Colonic mucosa (tissue), 4 donors: ENCODE measurements around the gene TMCC2. TPM values are rescaled to one million over a fixed set of nuclear protein-coding genes. Genes with fewer than 3 reads are reported as not detected.

Experiments
- DNase-seq: peaks from one replicate; pipeline ENCODE4 v3.0.0-alpha.2; 2020
- H3K27ac ChIP-seq: fragments of 200-600 bp; one replicate; pipeline ENCODE4 v1.8.0; 2021
- H3K27me3 ChIP-seq: fragments of 200-600 bp; one replicate; pipeline ENCODE4 v1.8.0; 2021
- H3K36me3 ChIP-seq: fragments of 200-600 bp; one replicate; pipeline ENCODE4 v1.8.0; 2021
- H3K4me1 ChIP-seq: fragments of 200-600 bp; one replicate; pipeline ENCODE4 v1.8.0; 2021; ENCODE audit warnings: mild to moderate bottlenecking
- H3K4me3 ChIP-seq: fragments of 200-600 bp; one replicate; pipeline ENCODE4 v1.8.0; 2021
- H3K9ac ChIP-seq, 2 donors: one replicate each; pipeline ENCODE4 v1.7.0; 2013; ENCODE audit warnings: control low read depth in 2 of 2, low read depth in 2 of 2, low read length in 2 of 2
- H3K9me3 ChIP-seq: fragments of 200-600 bp; one replicate; pipeline ENCODE4 v1.8.0; 2021
- intact Hi-C: fragments of 100-400 bp; cut with DNase I; formaldehyde crosslinking; loops from one replicate; pipeline ENCODE4 v1.14.1; 2022
- total RNA-seq, 2 donors: library from RNA; stranded (reverse); fragmentation: NEBNext Ultra II Directional in 1 of 2; extraction: Animal tissue kit (Norgen Biotek cat#: 25700) in 1 of 2; gene quantifications; one replicate each; pipeline ENCODE4 v1.2.1, GENCODE V29; 2021
- TF ChIP-seq, protein P1 (sequence below): fragments of 200-600 bp; IDR thresholded peaks from one replicate; pipeline ENCODE4 v1.8.0; 2022; ENCODE audit warnings: antibody characterized with exemption, mild to moderate bottlenecking
- donor health status: healthy.
- donor health status: DM: no; HTN: no; CAD: no.
- donor health status: DM: no; HTN: no; CAD: no.

Gene TMCC2
- total RNA-seq, 2 donors from 2014 or later, result 0.25 to 0.88 TPM

DNA sequence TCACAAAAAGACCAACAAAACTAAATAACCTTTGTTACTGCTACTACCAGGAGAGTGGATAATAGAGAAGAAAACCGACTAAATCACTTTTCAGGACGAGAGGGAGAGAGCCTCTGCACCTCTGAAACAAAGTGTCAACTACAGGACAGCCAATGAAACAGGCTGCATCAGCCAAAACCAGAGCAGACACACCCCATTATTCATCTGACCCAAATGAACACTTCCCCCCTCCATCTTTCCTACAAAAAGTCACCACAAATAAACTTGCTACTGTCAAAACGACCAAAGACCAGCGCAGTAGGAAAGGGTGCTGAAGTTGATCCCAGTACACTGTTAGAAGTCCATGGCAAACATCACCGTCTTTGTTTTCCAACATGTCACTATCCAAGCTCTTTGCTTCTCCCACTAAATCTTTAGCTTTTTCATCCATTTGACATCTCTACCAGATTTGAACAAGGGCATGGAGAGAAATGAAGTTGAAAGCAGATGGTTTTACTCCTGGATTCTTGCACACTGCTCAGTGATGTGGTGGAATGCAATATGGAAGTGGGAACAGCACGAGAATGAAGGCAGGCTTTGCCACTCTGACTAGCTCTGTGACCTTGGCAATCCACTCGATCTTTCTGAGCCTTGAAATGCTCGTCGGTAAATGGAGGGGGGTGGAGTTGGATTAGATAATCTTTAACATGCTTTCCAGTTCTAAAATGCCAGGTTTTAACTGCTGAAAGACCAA, 36.7 kb upstream of the TMCC2 start:
- Histone ChIP-seq H3K4me1 (peaks cover 12% of the 10 kb centered on the region), H3K36me3 (no peaks in the 10 kb centered on the region), H3K9me3 (no peaks in the 10 kb centered on the region), H3K4me3 (no peak overlapping the region), H3K27ac (no peak overlapping the region), H3K27me3 (no peaks in the 10 kb centered on the region), H3K9ac (no peak overlapping the region)
- TF ChIP-seq, protein P1, sequence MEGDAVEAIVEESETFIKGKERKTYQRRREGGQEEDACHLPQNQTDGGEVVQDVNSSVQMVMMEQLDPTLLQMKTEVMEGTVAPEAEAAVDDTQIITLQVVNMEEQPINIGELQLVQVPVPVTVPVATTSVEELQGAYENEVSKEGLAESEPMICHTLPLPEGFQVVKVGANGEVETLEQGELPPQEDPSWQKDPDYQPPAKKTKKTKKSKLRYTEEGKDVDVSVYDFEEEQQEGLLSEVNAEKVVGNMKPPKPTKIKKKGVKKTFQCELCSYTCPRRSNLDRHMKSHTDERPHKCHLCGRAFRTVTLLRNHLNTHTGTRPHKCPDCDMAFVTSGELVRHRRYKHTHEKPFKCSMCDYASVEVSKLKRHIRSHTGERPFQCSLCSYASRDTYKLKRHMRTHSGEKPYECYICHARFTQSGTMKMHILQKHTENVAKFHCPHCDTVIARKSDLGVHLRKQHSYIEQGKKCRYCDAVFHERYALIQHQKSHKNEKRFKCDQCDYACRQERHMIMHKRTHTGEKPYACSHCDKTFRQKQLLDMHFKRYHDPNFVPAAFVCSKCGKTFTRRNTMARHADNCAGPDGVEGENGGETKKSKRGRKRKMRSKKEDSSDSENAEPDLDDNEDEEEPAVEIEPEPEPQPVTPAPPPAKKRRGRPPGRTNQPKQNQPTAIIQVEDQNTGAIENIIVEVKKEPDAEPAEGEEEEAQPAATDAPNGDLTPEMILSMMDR, result no peak
- intact Hi-C loops, result no loop called here
- peak; percentile 26 for DNase-seq

DNA sequence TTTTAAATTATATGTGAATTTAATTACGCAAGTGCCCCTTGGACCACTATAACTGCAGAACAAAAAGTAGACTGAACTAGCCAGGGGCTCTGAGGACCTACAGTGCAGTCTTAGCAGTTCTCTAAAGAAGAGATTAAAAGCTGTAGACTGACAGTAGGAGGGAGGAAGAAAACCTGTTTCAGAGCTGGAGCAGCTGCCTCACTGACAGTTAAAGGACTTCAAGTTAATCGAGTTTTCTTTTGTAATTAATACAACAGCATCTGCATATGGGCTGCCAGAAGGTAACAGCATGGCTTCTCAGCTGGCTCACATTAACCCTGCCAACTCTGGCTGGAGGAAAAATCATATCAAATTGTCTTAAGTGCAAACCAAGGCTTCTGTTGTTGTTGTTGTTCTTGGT, 36.1 kb upstream of the TMCC2 start:
- Histone ChIP-seq H3K4me1 (peaks cover 12% of the 10 kb centered on the region), H3K9me3 (no peaks in the 10 kb centered on the region), H3K9ac (no peak overlapping the region), H3K27ac (no peak overlapping the region), H3K4me3 (no peak overlapping the region), H3K27me3 (no peaks in the 10 kb centered on the region), H3K36me3 (no peaks in the 10 kb centered on the region)
- TF ChIP-seq, protein P1, result no peak
- DNase-seq, result no peak
- intact Hi-C loops, result no loop called here

DNA sequence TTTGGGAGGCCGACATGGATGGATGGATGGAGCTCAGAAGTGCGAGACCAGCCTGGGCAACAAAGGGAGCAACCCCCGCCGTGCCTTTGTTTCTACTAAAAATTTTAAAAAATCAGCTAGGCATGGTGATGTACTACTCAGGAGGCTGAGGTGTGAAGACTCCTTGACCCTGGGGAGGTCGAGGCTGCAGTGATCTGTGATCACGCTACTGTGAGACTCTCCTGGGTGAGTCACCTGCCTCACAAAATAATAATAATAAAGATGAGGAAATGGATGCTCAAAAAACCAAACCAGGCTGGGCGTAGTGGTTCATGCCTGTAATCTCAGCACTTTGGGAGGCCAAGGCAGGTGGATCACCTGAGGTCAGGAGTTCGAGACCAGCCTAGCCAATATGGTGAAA, 35.5 kb upstream of the TMCC2 start:
- Histone ChIP-seq H3K4me3 (no peak overlapping the region), H3K27ac (no peak overlapping the region), H3K36me3 (no peaks in the 10 kb centered on the region), H3K9ac (no peak overlapping the region), H3K27me3 (no peaks in the 10 kb centered on the region), H3K9me3 (no peaks in the 10 kb centered on the region), H3K4me1 (peaks cover 12% of the 10 kb centered on the region)
- TF ChIP-seq, protein P1, result no peak
- DNase-seq, result no peak
- intact Hi-C loops, result no loop called here

DNA sequence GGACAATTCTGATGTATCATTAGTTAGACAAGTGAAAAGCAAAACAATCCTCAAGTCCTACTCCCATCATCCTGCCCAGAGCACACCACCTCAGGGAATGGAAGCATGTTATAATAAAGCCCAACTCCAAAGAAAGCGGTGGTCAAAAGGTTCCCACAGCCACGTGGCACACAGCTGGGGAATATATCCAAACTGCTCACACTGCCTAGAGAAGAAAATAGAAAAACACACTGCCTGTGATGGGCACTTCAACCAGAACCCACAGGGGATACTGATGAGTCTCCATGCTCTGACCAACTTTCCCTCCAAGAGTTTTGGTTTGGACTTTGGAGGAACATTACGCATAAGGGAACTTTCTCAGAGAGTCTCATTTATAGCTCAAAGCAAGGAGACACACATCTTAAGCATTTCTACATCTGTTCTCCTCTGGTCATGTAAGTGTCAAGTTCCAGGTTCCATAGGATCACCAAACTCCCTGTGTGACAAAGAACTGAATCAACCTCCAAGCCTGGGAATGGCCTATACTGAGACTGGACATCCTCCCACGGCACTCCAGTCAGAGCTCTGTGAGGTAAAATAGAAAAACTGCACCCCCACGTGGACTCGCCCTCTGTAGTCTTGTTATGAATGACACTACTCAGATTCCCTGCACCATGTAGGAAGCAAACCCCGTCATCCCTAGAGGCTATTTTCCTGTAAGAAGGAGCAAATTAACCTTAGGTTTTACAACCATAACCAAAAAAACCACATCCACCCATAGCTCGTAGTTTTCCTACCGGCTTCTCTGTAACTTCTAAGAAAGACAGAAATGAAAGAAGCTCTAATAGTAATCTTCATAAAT, 28.4 kb upstream of the TMCC2 start:
- Histone ChIP-seq H3K27me3 (no peaks in the 10 kb centered on the region), H3K27ac (no peak overlapping the region), H3K9me3 (no peaks in the 10 kb centered on the region), H3K36me3 (no peaks in the 10 kb centered on the region), H3K4me3 (no peak overlapping the region), H3K9ac (no peak overlapping the region), H3K4me1 (no peaks in the 10 kb centered on the region)
- TF ChIP-seq, protein P1, result no peak
- no peak for DNase-seq
- intact Hi-C loops, result no loop called here

DNA sequence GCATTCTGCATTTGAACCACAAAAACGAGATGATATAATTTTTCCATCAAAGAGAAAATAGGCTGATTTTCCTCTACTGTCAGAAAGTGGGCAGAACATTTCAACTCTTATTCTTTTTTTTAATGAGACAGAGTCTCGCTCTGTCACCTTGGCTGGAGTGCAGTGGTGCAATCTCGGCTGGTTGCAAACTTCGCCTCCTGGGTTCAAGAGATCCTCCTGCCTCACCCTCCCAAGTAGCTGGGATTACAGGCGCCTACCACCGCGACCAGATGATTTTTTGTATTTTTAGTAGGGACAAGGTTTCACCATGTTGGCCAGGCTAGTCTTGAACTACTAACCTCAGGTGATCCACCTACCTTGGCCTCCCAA, 27.8 kb upstream of the TMCC2 start:
- Histone ChIP-seq H3K4me1 (no peaks in the 10 kb centered on the region), H3K4me3 (no peak overlapping the region), H3K27ac (no peak overlapping the region), H3K9ac (no peak overlapping the region), H3K36me3 (no peaks in the 10 kb centered on the region), H3K9me3 (no peaks in the 10 kb centered on the region), H3K27me3 (no peaks in the 10 kb centered on the region)
- TF ChIP-seq, protein P1, result no peak
- intact Hi-C loops, result no loop called here
- no peak for DNase-seq
